Loucy (cell line): ENCODE results near the gene CASQ2.

Experiments
- H2AFZ ChIP-seq: fragments of 200-600 bp; sonication (generic); 2 replicates; pipeline ENCODE4 v1.6.0; 2016; ENCODE audit warnings: antibody characterized with exemption, mild to moderate bottlenecking, low read length, moderate library complexity
- H3F3A ChIP-seq: fragments of 200-600 bp; 2 replicates; pipeline ENCODE4 v1.6.0; 2016; ENCODE audit warnings: antibody characterized with exemption, low read depth, mild to moderate bottlenecking
- H3K27me3 ChIP-seq: fragments of 200-600 bp; sonication (generic); 2 replicates; pipeline ENCODE4 v1.6.1; 2014; ENCODE audit warnings: low read length, mild to moderate bottlenecking; ENCODE audit not compliant: insufficient read depth, poor library complexity, severe bottlenecking
- H3K36me3 ChIP-seq: fragments of 200-600 bp; sonication (generic); 2 replicates; pipeline ENCODE4 v1.6.1; 2016; ENCODE audit warnings: low read length; ENCODE audit not compliant: insufficient read depth
- H3K4me1 ChIP-seq: fragments of 200-600 bp; sonication (generic); 2 replicates; pipeline ENCODE4 v1.5.1; 2014; ENCODE audit warnings: low read length, mild to moderate bottlenecking; ENCODE audit not compliant: insufficient read depth, poor library complexity, severe bottlenecking
- H3K4me2 ChIP-seq: fragments of 200-600 bp; sonication (generic); 2 replicates; pipeline ENCODE4 v1.6.0; 2014; ENCODE audit warnings: antibody characterized with exemption, low read length, low read depth, mild to moderate bottlenecking; ENCODE audit not compliant: poor library complexity, severe bottlenecking
- H3K4me3 ChIP-seq: fragments of 200-600 bp; sonication (generic); 2 replicates; pipeline ENCODE4 v1.5.1; 2014; ENCODE audit warnings: low read length, mild to moderate bottlenecking, mixed read lengths; ENCODE audit not compliant: poor library complexity, severe bottlenecking
- H3K79me2 ChIP-seq: fragments of 200-600 bp; sonication (generic); 2 replicates; pipeline ENCODE4 v1.6.1; 2014; ENCODE audit warnings: low read length; ENCODE audit not compliant: insufficient read depth
- H3K9ac ChIP-seq: fragments of 200-600 bp; sonication (generic); 2 replicates; pipeline ENCODE4 v1.6.0; 2014; ENCODE audit warnings: mild to moderate bottlenecking, low read depth, low read length, moderate library complexity; ENCODE audit not compliant: poor library complexity, severe bottlenecking
- H3K9me2 ChIP-seq: fragments of 200-600 bp; sonication (generic); replicated peaks from 2 replicates; pipeline ENCODE4 v1.6.1; 2016; ENCODE audit warnings: low read depth, low read length, mixed read lengths
- H3K9me3 ChIP-seq: fragments of 200-600 bp; sonication (generic); 2 replicates; pipeline ENCODE4 v1.6.1; 2014; ENCODE audit warnings: mild to moderate bottlenecking, antibody characterized with exemption, low read length, low read depth; ENCODE audit not compliant: insufficient read depth
- H4K20me1 ChIP-seq: fragments of 200-600 bp; sonication (generic); 2 replicates; pipeline ENCODE4 v1.6.0; 2014; ENCODE audit warnings: antibody characterized with exemption, low read length, mild to moderate bottlenecking; ENCODE audit not compliant: insufficient read depth, poor library complexity, severe bottlenecking
- CTCF ChIP-seq: fragments of 200-600 bp; sonication (generic); conservative IDR thresholded peaks from 2 replicates; pipeline ENCODE4 v1.5.1; 2014; ENCODE audit warnings: mild to moderate bottlenecking, antibody characterized with exemption, low read length
- EZH2phosphoT487 ChIP-seq: fragments of 200-600 bp; IDR thresholded peaks from 2 replicates; pipeline ENCODE4 v1.6.1; 2018; ENCODE audit warnings: antibody characterized with exemption, mild to moderate bottlenecking, moderate library complexity, borderline replicate concordance

CASQ2 gene

GRCh38 chr1:115685029-115685705, 83.3 kb downstream of the CASQ2 start:
- no peak overlapping the region for H3K4me2 ChIP-seq
- TF ChIP-seq CTCF (no peak), EZH2phosphoT487 (no peak)
- H2AFZ ChIP-seq: no peak overlapping the region
- H3K4me3 ChIP-seq: no peak overlapping the region
- peaks cover 14% of the 10 kb centered on the region; the same call in 1 of the 2 replicates for H3K79me2 ChIP-seq
- no peaks in the 10 kb centered on the region for H3K27me3 ChIP-seq
- H3K9me3 ChIP-seq: no peaks in the 10 kb centered on the region
- H3K9ac ChIP-seq: no peak overlapping the region
- no peaks in the 10 kb centered on the region for H3F3A ChIP-seq
- peaks cover 13% of the 10 kb centered on the region for H3K4me1 ChIP-seq
- H3K36me3 ChIP-seq: peaks cover 86% of the 10 kb centered on the region
- H3K9me2 ChIP-seq: no peaks in the 10 kb centered on the region
- no peaks in the 10 kb centered on the region for H4K20me1 ChIP-seq

GRCh38 chr1:115682792-115683191, 85.7 kb downstream of the CASQ2 start:
- Histone ChIP-seq H4K20me1 (peaks cover 8% of the 10 kb centered on the region), H3K27me3 (no peaks in the 10 kb centered on the region), H3K9me2 (no peaks in the 10 kb centered on the region), H3K4me2 (peak overlapping the region; percentile 4), H3K36me3 (peaks cover 82% of the 10 kb centered on the region), H3K9ac (no peak overlapping the region), H2AFZ (no peak overlapping the region), H3K4me3 (no peak overlapping the region), H3F3A (no peaks in the 10 kb centered on the region), H3K79me2 (peaks cover 37% of the 10 kb centered on the region), H3K9me3 (no peaks in the 10 kb centered on the region), H3K4me1 (peaks cover 13% of the 10 kb centered on the region)
- no peak for TF ChIP-seq EZH2phosphoT487
- TF ChIP-seq CTCF: no peak

GRCh38 chr1:115680730-115681111, 87.8 kb downstream of the CASQ2 start:
- H3K79me2 ChIP-seq: peaks cover 57% of the 10 kb centered on the region
- H2AFZ ChIP-seq: no peak overlapping the region
- H3F3A ChIP-seq: no peaks in the 10 kb centered on the region
- TF ChIP-seq EZH2phosphoT487 (no peak), CTCF (no peak)
- no peak overlapping the region for H3K9ac ChIP-seq
- no peak overlapping the region for H3K4me2 ChIP-seq
- H4K20me1 ChIP-seq: peaks cover 22% of the 10 kb centered on the region
- peaks cover 32% of the 10 kb centered on the region for H3K4me1 ChIP-seq
- no peak overlapping the region for H3K4me3 ChIP-seq
- peaks cover 62% of the 10 kb centered on the region for H3K36me3 ChIP-seq
- no peaks in the 10 kb centered on the region for H3K27me3 ChIP-seq
- H3K9me3 ChIP-seq: no peaks in the 10 kb centered on the region
- no peaks in the 10 kb centered on the region for H3K9me2 ChIP-seq
